ENCODE measurements around the gene LCN10.
A peak's percentile ranks its signal among the peaks of the same experiment; 100 is the strongest.

Gene LCN10

DNA sequence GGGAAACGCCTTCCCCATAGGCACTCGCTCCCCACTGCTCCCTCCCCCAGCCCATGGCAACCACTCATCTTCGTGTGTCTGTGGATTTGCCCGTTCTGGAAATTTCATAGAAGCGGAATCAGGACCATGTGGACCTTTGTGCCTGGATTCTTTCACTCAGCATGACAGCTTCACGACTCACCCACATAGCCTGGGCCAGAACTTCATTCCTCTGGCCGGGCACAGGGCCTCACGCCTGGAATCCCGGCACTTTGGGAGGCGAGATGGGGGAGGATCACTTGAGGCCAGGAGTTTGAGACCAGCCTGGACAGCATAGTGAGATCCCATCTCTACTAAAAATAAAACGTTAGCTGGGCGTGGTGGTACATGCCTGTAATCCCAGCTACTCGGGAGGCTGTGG, 42.4 kb downstream of the LCN10 start:
- DNase-seq, result no peak
- no peak for ATAC-seq

DNA sequence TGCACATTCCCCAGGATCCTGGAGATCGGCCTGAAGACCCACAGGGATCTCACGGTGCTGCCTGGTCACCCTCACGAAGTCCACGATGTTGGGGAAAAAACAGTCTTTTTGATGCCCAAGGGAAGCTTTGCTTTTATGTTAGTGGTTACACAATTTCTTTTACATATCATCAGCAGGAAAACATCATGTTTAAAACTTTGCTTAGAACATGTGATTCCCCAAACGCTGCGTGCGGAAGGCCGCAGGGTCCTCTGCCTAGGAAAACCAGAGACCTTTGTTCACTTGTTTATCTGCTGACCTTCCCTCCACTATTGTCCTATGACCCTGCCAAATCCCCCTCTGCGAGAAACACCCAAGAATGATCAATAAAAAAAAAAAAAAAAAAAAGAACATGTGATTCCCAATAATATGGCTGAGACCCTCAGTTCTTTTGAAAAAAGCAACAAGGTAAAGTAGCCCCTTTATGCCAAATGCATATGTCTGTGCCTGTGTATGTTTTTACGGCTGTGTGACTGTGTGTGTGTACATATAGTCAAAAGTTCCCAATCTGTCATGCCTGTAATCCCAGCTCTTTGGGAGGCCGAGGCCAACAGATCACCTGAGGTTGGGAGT, 44.0 kb downstream of the LCN10 start:
- ATAC-seq (no peak), DNase-seq (no peak)

DNA sequence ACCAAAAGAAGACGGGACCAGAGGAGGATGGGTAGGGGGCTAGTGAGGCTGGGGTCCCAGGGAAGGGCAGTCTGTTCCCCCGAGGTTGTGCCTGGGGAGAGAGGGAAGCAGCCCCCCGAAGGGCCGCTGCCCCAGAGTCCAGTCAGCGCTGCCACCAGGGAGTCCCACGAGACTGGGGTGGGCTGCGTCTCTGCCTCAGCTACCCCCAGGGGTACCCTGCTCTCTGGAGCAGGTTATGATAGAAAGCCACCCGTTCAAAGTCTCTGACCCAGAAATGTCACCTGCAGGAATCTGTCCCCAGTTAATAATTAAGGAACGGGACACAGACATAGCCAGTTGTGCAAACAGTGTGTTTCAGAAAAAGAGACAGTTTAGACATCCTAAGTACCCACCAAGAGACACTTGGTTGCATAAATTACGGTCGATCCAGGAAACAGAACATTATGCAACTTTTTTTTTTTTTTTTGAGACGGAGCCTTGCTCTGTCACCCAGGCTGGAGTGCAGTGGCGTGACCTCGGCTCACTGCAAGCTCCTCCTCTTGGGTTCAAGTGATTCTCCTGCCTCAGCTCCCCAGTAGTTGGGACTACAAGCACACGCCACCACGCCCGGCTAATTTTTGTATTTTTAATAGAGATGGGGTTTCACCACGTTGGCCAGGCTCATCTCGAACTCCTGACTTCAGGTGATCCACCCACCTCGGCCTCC, 44.8 kb downstream of the LCN10 start:
- no peak for ATAC-seq
- DNase-seq, result no peak

DNA sequence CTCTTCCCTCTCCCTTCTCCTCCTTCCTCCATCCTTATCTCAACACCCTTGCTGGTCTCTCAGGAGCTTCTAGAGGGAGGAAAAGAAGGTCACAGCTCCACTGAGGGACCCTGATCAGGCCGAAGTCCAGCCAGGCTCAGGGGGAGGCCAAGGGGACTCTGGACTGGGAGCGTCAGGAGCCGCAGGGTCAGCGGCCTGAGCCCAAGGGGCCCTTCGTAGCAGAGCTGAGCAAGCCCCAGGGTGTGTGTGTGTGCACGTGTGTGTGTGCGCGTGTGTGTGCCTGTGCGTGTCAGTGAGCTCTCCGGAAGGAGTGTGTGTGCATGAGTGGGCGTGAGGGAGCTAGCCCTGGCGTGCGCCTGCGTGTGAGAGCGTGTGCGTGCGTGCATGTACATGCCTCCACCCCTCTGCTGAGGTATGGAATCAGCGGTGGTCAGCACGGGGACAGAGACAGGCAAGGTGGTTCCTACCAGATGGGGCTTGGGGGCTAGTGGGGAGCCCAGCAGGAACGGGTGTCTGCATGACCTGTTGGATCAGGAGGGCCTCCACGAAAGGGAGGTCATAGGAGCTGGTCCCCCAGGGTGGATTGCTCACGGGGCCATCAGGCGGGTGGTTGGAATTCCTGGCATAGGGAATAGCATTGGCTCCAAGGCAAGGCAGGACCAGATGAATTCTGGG, 45.5 kb downstream of the LCN10 start:
- ATAC-seq (no peak), DNase-seq (no peak)

DNA sequence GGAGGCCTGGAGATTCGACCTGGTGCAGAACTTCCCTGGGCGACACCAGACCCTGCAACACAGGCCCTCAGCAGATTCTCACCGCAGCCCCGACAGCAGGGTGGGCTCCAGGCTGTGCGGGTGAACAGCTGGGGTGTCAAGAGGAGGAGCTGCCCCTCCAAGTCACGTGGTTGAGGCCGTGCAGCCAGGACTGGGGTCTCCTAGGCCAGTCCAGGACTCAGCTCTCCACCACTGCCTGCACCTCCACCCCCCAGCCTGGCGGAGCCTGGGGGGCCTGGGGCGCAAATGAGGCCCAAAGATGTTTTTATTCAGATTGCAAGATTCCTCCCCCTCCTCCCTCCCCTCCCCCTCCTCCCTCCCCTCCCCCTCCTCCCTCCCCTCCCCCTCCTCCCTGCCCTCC, 46.2 kb downstream of the LCN10 start:
- ATAC-seq (no peak), DNase-seq (no peak)

DNA sequence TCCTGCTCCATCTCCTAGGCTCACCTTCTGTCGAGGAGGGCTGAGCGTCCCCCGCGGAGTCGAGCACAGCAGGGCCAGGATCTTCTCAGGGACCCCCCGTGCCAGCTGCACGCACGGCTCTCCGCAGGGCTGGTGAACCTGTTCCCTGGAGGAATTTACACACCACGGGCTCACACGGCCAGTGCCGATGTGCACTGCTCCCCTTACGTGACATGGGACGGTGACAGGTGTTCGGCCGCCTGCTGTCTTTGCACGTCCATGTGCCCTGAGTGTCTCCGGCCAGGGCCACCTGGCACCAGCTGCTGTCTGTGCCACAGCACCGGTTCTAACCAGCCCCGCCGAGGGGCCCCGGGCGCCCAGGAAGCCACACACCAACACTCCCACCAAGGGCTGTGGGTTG, 46.8 kb downstream of the LCN10 start:
- ATAC-seq, result no peak
- no peak for DNase-seq

DNA sequence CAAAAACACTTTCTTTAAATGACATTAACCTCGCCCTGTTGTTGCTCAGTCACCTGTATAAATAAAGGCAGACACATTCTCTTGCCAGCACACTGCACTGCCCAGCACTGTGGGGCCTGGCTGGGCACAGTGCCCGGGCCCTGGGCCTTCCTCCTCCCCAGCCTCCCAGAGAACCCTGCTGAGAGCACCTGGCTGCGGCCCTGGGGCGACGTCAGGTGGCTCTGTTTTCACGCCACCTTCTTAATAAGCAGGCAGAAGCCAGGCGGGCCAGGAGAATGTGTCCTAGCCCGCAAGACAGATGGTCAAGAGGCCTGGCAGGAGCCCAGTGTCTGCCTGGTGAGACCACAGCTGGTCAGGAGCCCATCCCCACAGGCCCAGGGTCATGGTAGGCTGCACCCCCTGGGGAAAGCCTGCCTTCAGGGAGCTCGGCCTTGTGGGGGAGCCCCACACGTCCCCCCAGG, 47.3 kb downstream of the LCN10 start:
- DNase-seq, result no peak
- ATAC-seq, result no peak

DNA sequence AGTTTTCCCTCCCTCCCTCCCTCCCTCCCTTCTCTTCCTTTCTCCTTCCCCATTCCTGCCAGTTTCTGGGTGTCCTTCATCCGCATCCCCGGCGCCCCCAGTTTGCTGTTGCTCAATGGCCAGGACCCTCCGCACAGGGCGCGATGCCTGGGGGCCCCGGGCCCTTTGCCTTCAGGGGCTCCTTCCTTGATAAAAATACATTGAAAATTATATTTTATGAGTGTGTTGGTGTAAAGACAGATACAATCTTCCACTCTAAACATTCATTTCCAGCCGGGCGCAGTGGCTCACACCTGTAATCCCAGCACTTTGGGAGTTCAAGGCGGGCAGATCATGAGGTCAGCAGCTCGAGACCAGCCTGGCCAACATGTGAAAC, 47.9 kb downstream of the LCN10 start:
- DNase-seq (no peak), ATAC-seq (no peak)

DNA sequence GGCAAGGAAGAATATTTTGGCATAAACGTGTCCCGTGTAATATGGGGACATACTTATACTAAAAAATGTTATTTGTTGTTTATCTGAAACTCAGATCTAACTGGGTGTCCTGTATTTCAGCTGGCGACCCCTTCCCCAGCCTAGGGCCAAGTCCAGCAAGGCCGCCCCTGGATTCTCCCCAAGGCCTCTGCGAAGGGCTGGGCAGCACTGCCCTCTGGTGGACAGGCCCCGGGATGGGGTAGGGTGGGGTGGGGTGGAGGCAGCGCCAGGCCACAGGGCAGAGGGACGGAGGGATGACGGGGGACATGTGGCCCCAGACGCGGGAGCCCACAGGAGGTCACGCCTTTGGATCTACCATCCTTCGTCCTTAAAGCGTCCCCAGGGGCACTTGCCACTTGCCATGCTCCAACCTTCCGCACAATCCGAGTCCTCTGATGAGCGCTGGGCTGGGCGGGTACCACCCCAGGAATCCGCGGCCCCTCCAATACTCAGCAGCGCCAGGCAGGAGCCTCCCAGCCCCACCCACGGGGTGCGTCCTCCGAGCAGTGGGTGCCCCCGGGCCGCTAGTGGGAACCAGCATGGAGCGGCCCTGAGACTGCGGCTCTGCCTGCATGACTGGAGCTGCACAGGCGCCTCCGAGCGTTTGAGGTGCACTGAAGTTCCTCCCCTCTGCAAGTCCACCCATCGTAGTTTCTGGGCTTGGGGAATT, 48.4 kb downstream of the LCN10 start:
- DNase-seq (peak; percentile 73), ATAC-seq (peak; percentile 51)

DNA sequence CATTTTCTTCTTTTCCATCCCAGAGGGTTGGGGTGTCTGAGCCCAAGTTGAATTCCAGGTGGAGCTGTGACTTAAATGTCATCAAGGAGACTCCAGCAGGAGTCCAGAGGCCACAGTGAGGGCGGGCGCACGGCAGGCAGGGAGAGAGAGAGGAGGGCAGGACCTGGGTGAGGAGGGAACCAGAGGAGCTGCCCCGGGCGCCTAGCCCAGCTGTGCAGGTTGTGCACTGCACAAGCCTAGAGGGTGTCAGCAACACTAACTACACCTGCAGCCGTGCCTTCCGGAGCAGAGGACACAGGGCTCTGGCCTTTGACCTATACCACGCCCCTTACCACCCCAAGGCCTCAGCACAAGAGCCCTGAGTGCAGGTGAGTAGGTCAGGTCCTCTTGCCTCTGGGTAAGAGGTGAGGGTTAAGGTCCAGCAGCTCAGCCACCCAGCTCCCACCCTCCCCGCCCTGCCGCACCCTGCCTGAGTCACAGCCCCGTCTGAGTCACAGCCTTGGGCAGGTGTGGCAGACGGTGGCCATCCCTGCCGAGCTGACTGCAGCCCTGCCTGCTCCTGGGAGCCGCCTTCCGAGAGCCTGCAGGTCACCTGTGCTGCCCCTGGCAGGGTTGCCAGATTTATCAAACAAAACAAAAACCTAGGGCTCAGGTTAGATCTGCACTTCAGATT, 49.1 kb downstream of the LCN10 start:
- DNase-seq (peak; percentile 27), ATAC-seq (peak; percentile 38)

DNA sequence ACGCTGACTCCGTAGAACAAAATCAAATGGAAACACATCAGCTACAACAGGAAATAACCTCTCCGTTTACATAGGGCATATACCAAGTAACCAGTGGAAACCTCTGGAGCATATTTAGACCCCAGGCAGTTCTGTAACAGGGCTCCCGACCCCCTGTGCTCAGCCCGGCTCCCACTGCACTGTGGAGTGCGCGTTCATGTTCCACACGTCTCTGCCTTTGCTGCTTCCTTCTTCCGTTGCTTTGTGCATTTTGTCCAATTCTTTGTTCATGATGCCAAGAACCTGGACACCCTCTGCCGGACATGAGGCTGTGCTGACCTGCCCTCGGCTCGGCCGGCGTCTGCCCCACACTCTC, 49.6 kb downstream of the LCN10 start:
- ATAC-seq, result no peak
- DNase-seq, result no peak

DNA sequence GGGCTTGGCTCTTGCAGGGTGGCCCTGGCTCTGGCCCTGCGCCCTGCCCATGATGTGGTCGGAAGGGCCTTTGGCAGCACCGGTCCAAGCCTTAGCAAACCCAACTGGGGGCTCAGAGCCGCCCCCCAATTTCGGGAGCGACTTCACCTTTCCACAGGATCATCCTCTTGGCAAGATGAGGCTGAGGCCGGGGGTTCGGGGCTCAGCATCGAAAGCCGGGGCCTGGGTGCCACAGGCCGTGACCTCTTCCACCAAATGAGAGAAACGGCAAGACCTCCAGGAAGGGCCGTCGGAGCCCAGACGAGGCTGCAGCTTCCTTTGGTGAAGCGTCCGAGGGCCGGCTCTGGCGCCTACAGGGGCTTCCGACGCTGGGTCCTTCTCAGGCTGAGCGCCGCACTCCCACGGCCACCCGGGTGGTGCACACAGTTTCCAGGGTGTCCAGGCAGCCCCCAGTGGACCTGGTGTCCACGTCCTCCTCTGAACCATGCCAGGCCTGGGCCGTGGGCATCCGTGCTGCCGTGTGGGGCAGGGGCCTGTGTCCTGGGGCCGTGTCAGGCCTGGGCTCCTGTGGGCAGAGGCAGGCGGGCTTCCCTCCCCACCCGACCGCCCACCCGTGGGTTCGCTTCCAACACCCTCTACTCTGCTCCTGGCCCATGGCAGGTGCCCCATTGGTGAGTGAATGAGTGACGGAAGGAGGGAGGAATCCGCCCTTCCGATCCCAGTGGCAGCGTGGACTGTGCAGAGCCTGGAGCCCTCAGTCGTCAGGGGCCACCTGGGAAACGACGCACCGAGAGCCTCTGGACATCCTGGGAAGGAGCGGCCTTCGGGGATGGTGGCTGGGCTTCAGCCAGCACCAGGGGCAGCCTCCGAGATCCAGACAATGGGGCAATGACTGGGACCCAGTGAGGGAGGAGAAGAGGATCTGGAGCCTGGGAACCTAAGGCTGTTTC, 50.3 kb downstream of the LCN10 start:
- ATAC-seq, result no peak

DNA sequence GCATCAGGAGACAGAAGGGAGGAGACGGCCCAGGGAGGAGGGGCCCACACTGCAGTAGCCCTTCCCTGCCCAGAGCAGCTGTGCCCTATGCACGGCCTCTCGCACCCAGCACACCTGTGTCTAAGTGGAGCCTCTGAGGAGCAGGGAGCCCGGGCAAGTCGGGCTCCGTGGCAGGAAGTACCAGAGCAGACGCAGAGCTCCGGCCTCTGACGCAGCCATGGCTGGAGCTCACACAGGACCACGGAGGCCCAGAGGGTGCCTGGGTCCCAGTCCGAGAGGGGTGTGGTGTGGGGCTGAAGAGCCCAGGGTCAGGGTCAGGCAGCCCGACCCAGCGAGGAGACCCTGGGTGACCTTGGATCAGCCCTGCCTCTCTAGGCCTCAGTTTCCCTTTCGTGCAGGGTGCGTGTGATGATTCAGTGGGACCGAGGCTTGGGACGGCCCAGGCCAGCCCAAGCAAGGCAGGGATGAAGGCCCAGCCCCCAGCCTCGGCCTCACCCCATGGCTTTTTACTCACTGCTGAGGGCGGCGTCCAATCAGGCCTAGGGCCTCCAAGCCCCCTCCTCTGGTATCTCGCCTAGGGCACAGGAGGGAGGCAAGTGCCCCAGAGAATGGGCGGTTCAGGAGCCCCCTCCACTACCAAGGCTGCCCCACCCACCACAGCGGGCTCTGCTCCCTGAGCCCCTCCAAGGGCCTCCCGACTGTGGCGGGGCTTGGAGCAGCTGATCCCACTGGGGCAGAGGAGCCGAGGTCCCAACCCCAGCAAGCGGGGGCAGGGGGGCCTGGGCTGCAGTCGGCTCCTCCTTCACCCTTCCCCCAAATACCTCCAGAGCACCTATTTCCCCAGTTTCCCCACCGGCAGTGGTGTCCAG, 51.2 kb downstream of the LCN10 start:
- ATAC-seq, result no peak
- DNase-seq, result no peak

More for the DNA sequence above, 50.3 kb downstream of the LCN10 start:
- DNase-seq, result no peak

DNA sequence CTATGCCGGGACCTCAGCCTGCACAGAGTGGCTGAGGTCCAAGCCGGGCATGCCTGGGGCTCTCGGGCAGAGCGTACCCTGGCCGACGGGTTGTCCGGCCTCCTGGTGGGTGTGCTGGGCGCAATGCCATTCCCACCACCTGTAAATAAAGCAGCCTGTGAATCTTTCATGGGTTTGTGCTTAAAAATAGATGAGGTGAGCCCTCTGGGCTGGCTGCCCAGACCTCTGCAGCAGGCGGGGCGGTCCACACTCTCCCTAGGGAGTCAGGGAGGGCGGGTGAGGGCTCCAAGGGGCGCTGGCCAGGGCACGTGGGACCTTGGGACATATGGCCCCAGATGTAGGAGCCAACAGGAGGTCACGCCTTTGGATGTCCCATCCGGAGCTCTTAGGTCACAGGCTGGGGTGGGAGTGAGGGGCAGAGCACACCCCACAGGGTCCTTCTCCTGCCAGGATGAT, 51.9 kb downstream of the LCN10 start:
- no peak for ATAC-seq

DNA sequence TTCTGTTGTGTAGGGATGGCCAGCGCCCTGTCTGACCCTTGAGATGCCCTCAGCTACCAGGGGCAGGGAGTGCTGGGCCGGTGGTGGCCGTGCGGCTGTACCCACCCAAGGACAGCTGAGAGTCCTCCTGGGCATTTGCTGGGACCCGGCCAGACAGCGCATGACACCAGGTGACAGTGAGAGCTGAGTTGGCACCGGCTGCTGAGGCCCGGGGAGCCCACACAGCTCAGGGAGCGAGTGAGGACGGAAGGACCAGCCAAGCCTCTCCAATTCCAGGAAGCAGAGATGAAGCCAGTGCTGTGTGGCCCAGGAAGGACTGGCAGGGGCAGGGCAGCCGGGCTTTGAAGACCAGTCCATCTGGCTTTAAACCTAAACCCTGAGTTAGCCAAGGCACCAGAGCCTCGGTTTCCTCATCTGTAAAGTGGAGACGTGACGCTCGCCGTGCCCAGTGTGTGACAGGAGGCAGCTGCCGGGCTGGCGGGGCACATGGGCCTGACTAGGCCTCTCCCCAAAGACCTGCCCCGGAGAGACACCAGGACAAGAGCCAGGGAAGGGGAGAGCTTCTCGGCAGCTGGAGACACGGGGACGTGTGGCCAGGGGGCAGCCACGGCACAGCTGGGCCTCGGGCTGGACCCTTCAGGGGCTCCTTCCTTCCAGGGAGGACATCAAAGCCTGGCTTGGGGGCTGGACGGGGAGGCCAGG, 52.5 kb downstream of the LCN10 start:
- DNase-seq, result no peak
- ATAC-seq, result no peak

More for the DNA sequence above, 51.9 kb downstream of the LCN10 start:
- no peak for DNase-seq

DNA sequence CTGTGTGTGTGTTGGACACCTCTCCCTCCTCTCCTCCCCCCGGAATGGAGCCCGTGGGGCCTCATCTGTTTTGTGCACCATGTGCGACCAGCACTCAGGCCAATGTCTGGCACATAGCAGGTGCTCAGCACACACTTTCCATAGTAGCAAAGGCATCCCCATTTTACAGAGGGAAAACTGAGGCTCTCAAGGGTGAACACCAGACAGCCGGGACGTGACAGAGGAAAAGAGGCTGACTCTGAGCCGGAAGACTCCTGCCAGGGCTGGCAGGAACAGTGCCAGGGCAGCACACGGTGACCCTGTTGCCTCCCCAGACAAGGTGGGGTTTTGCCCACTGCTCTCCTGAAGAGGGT, 53.7 kb downstream of the LCN10 start:
- DNase-seq (no peak), ATAC-seq (no peak)

DNA sequence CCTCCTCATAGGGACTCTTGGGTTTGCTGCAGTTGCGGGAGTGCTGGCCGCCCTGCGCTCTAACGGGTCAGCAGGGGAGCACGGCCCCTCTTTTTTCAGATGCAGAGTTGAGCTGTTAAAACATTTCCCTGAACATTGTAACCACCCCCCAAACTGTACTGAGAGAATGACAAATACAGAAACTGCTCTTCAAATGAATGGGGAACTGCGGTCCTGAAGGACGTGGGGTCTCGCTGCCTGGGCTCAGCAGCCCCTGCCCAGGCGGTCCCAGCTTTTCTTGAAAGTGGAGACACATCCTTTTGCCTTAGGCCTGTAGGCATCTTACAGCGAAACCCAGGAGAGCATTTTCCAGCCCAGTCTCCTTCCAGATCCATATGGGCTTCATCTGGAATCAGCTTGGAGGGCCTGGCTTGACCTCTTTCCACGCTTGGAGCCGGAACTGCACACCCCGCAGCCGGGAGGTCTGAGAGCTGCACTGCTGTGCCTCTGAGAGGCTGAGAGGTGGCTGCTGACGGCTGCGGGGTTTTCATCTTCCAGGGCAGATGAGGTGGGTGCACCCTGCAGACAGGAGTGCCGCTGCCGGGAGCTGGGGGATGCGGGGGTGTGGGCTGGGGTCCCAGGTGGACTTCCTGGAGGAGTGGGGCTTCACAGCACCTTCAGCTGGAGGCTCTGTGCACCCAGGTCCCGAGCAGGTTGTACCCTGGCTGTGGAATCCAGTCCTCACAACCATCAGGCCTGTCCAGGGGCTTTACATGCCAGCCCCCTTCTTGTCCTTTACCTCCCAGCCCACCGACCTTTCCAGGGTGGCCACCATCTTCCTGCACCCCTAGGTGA, 54.2 kb downstream of the LCN10 start:
- DNase-seq, result no peak

More for the DNA sequence above, 54.2 kb downstream of the LCN10 start:
- ATAC-seq, result no peak
